Stimulated activated CD8-positive, alpha-beta memory T cell treated with anti-CD3 and anti-CD28 coated beads, Interleukin-7, amount 100 ng/mL, for 1 hour (primary cell): ENCODE measurements around the gene MAP3K14.
"Not testable (repeated sequence)": the region's sequence is repeated elsewhere in the genome, so short reads cannot be mapped to it uniquely, and the experiment has no call there.

Source experiments
- DNase-seq, 2 donors: peaks; one replicate each; pipeline ENCODE4 v3.0.0-alpha.2; 2020; ENCODE audit warnings: low read depth in 2 of 2

Gene MAP3K14

GRCh38 chr17:45258981-45259380 is 57.8 kb downstream of the MAP3K14 start:
- DNase-seq = no peak

DNA sequence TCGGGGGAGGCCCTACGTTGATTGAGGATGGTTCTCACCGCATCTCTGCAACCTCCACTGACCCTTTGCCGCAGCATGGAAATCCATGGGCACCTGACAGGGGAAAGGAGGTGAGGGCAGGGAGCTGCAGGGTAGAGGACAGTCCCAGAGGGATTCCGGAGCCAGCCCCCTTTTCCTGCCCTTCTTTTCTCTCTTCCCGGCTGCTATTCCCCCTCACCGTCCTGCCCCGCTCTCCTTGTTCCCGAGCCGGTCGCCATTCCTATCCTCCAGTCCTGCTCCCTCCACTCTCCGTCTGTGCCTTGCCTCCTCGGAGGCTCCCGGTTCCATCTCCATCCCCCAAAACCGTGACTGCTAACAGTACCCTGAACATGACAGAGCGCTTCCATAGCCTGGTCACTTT is 59.7 kb downstream of the MAP3K14 start:
- DNase-seq = no peak

GRCh38 chr17:45256114-45256966 is 60.5 kb downstream of the MAP3K14 start:
- DNase-seq = no peak

- no peak for DNase-seq
Observed at GRCh38 chr17:45255358-45255757, 61.5 kb downstream of the MAP3K14 start.

GRCh38 chr17:45253879-45254278 is 62.9 kb downstream of the MAP3K14 start:
- no peak for DNase-seq

DNA sequence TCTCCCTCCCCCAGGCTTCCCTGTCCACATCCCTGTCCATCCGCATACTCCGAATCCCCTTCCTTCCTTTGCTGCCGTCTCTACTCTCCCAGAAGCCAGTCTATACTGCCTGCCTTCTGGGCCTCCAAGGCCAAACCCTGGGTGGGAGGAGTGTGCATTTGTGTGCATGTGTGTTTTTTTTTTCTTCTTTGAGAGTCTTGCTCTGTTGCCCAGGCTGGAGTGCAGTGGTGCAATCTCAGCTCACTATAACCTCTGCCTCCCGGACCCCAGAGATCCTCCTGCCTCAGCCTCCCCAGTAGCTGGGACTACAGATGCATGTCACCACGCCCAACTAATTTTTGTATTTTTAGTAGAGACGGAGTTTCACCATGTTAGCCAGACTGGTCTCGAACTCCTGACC is 63.6 kb downstream of the MAP3K14 start:
- not testable (repeated sequence) for DNase-seq

DNA sequence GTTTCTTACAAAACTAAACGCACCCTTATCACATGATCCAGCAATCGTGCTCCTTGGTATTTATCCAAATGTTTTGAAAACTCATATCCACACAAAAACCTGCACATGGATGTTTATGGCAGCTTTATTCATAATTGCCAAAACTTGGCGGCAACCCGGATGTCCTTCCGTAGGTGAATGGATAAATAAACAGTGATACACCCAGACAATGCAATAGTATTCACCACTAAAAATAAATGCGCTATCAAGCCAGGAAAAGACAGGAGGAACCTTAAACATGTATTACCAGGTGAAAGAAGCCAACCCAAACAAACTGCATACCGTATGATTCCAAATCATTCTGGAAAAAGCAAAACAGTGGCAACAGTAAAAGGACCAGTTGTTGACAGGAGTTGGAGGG is 64.9 kb downstream of the MAP3K14 start:
- no peak for DNase-seq

GRCh38 chr17:45248132-45248957 is 68.5 kb downstream of the MAP3K14 start:
- DNase-seq = peak; percentile 54 to 62

- DNase-seq = peak; percentile 85 to 88
Observed at GRCh38 chr17:45247429-45248131, 69.2 kb downstream of the MAP3K14 start.

DNA sequence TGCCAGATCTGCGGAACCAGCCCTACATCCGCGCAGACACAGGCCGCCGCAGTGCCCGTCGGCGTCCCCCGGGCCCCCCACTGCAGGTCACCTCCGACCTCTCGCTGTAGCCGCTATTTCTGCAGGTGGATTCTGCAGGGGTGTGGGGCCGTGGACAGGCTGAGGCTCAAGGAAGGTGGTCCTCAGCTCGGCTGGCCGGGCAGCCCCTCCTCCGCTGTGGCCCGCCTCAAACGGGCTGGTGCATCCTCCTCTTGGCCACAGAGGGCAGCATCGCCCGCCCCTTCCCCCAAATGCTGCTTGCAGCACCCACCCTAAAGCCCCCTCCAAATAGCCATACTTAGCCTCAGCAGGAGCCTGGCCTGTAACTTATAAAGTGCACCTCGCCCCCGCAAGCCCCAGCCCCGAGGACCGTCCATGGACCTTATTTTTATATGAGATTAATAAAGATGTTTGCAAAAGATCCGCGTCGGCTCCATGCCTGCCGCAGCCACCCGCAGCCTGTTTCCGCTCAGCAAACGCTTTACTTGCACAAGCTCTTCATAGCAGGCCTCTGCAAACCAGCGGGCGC is 69.9 kb downstream of the MAP3K14 start:
- DNase-seq = no peak

DNA sequence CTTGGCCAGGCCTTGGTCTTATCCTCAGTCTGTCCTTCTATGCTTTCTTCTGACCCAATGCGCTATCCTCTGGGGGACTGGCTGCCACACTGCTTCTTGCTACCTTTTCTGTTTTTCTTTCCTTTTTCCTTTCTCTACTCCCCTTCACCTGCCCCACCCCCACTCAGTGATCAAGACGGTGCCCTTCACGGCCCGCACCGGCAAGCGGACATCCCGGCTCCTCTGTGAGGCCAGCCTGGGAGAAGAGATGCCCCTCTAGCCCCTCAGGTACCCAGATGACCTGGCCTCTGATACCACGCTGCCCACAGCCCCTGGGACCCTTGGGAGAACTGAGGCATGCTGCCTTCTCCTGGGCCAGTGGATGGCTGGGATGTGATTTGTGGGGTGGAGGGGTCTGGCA is 70.5 kb downstream of the MAP3K14 start:
- no peak for DNase-seq

DNA sequence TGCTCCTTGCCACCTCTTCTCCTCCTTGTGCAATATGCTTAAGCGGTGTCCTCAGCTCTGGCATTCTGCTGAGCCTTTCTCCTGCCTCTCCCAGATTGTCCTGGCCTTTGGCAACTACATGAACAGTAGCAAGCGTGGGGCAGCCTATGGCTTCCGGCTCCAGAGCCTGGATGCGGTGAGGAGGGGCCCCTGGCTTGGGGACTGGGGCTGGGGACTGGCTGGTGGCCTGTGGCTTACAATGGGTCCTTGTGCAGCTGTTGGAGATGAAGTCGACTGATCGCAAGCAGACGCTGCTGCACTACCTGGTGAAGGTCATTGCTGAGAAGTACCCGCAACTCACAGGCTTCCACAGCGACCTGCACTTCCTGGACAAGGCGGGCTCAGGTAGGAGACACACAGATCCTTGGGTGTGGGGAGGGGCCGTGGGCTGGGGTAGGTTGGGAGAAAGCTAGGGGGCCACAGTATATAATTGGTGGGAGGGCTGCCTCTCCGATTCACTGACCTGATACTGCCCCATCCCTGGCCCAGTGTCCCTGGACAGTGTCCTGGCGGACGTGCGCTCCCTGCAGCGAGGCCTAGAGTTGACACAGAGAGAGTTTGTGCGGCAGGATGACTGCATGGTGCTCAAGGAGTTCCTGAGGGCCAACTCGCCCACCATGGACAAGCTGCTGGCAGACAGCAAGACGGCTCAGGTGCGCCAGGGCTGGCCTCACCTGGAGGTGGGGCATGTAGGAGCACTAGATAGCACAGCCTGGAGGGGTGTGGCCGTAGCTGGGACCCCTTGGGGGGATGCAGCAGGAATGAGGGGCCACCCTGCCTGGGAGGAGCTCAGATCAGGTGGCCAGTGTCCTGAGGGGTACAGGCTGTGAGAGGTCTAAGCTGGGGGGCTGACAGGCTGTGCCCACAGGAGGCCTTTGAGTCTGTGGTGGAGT is 71.8 kb downstream of the MAP3K14 start:
- DNase-seq = no peak

DNA sequence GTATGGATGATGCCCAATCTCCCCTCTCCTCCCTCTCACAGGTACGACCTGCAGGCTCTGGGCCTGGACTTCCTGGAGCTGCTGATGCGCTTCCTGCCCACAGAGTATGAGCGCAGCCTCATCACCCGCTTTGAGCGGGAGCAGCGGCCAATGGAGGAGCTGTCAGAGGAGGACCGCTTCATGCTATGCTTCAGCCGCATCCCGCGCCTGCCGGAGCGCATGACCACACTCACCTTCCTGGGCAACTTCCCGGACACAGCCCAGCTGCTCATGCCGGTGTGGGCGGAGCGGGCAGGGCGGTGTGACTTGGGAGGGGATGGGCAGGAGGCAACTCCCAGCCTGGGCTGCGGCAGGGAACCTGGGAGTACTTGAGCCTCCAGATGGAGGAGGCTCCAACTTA is 73.1 kb downstream of the MAP3K14 start:
- DNase-seq = no peak

DNA sequence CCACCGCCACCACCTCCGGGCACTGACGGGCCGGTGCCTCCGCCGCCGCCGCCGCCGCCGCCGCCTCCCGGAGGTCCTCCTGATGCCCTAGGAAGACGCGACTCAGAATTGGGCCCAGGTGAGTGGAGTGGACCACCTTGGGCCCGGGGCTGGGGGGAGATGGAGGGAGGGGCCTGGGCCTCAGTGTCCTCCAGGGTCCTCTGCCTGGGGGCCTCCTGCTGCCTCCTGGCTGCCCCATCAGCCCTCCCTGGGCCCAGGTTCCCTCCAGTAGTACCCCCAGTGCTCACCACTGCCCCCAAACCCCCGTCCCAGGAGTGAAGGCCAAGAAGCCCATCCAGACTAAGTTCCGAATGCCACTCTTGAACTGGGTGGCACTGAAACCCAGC is 74.8 kb downstream of the MAP3K14 start:
- no peak for DNase-seq

- DNase-seq = no peak
Observed at GRCh38 chr17:45241328-45242028, 75.3 kb downstream of the MAP3K14 start.

DNA sequence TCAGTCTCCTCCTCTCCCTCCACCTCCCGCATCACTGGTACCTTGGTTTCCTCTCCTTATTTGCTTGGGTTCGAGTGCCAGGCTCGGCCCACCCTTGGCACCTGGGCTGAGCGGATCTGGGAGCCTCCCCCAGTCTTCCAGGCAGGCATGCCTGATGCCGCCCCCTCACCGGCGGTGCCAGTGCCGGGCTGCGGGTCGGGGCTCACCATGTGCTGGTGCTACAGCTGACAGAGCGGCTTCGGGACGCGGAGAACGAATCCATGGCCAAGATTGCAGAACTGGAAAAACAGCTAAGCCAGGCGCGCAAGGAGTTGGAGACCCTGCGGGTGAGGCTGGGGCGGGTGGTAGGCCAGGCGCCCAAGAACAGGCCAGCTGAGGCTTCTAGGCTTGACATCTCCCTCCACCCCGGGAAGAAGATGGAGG is 75.9 kb downstream of the MAP3K14 start:
- DNase-seq = no peak

- DNase-seq = no peak
Observed at GRCh38 chr17:45238155-45238774, 78.6 kb downstream of the MAP3K14 start.

DNA sequence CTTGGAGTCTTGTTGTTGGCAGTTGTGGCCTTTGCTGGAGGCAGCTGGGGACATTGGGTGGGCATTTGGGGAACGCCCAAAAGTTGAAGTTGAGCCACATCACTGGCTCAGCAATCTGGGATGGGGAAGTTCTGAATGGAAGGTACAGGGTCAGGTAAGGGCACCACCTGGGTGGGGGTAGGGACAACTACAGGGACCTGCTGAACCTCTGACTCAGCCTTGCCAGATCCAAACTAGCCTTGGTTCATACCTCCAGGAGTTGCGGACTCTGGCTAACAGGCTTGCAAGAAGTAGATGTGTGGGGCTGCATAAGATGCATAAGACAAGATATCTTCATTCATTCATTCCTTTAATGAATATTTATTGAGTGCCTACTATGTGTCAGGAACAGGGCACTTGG is 79.1 kb downstream of the MAP3K14 start:
- DNase-seq = no peak

GRCh38 chr17:45236282-45236606 is 80.6 kb downstream of the MAP3K14 start:
- DNase-seq = no peak
